ENCODE results near the gene PLEKHA7.

PLEKHA7 gene

DNA sequence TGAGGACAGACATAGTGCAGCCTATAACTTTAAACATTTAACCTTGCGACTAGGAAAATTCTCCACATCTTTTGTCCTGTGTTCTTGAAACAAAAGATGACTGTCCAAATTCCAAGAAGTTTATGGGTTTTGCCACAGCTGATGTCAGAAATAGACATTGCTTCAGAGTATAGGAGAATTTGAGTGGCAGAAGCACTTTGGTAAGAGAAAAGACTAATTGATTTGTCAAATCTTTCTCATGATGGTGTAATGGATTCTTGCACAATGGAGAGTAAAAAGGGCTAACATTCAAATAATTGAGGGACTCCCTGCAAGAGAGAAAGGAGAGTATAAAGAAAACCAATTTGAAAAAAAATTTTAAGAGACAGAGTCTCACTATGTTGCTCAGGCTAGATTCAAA, 250.5 kb downstream of the PLEKHA7 start:
- DNase-seq (ENCODE audit: low read depth, low spot score): no peak
- no peak overlapping the region for H3K4me3 ChIP-seq (ENCODE audit: low read depth, low read length)
- ChIA-PET CTCF (interaction anchor here (3.0 kb wide), 1 partner anchor 23 kb away, joined by 25 read pairs; no protein-coding TSS in a partner anchor), POLR2A (no interaction called here)
- TF ChIP-seq CTCF (IDR thresholded peaks at IDR 0.05; ENCODE audit: insufficient read depth, low read length, missing control alignments): no peak

DNA sequence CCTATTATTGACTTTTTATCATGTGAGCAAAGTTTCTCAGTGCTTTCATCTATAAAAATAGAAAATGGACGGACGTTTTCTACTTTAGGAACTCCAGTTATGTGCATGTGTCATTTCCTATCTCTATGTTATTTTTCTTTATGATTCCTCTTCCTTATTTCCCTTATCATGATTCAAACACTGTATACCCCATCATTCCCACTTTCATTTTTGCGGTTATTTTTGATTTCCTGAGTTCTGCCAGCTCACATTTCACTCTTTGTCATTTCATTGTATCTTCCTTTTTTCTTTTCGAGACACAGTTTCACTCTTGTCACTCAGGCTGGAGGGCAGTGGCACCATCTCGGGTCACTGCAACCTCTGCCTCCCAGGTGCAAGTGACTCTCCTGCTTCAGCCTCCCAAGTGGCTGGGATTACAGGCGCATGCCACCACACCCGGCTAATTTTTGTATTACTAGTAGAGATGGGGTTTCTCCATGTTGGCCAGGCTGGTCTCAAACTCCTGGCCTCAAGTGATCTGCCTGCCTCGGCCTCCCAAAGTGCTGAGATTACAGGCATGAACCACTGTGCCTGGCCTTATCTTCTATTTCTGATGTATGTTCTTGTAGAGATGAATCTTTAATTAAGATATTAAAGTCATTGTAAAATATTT, 254.2 kb downstream of the PLEKHA7 start:
- ChIA-PET CTCF (interaction anchor here (2.3 kb wide), 1 partner anchor 25 kb away, joined by 12 read pairs; no protein-coding TSS in a partner anchor), POLR2A (no interaction called here)
- no peak for DNase-seq (ENCODE audit: low read depth, low spot score)
- no peak for TF ChIP-seq CTCF (IDR thresholded peaks at IDR 0.05; ENCODE audit: insufficient read depth, low read length, missing control alignments)
- H3K4me3 ChIP-seq (ENCODE audit: low read depth, low read length): no peak overlapping the region

- no peak overlapping the region for H3K4me3 ChIP-seq (ENCODE audit: low read depth, low read length)
- POLR2A ChIA-PET: no interaction called here
- no peak for TF ChIP-seq CTCF (IDR thresholded peaks at IDR 0.05; ENCODE audit: insufficient read depth, low read length, missing control alignments)
- CTCF ChIA-PET: no interaction called here
- no peak for DNase-seq (ENCODE audit: low read depth, low spot score)
Observed at GRCh38 chr11:16758382-16759024, 255.7 kb downstream of the PLEKHA7 start.

- DNase-seq (ENCODE audit: low read depth, low spot score): no peak
- POLR2A ChIA-PET: interaction anchor here (1.3 kb wide), 1 partner anchor 12 kb away, joined by 3 read pairs; no protein-coding TSS in a partner anchor
- no peak overlapping the region for H3K4me3 ChIP-seq (ENCODE audit: low read depth, low read length)
- CTCF ChIA-PET: interaction anchor here (1.4 to 2.3 kb wide), 2 partner anchors 10 to 35 kb away, joined by 6 to 8 read pairs; no protein-coding TSS in a partner anchor
- no peak for TF ChIP-seq CTCF (IDR thresholded peaks at IDR 0.05; ENCODE audit: insufficient read depth, low read length, missing control alignments)
Observed at GRCh38 chr11:16750417-16750816, 263.8 kb downstream of the PLEKHA7 start.

GRCh38 chr11:16749666-16750065, 264.5 kb downstream of the PLEKHA7 start:
- CTCF ChIA-PET: interaction anchor here (1.4 to 2.3 kb wide), 2 partner anchors 10 to 36 kb away, joined by 6 to 8 read pairs; no protein-coding TSS in a partner anchor
- no peak for DNase-seq (ENCODE audit: low read depth, low spot score)
- POLR2A ChIA-PET: interaction anchor here (0.9 to 1.3 kb wide), 2 partner anchors 12 kb away, joined by 3 read pairs; no protein-coding TSS in a partner anchor
- H3K4me3 ChIP-seq (ENCODE audit: low read depth, low read length): no peak overlapping the region
- no peak for TF ChIP-seq CTCF (IDR thresholded peaks at IDR 0.05; ENCODE audit: insufficient read depth, low read length, missing control alignments)

DNA sequence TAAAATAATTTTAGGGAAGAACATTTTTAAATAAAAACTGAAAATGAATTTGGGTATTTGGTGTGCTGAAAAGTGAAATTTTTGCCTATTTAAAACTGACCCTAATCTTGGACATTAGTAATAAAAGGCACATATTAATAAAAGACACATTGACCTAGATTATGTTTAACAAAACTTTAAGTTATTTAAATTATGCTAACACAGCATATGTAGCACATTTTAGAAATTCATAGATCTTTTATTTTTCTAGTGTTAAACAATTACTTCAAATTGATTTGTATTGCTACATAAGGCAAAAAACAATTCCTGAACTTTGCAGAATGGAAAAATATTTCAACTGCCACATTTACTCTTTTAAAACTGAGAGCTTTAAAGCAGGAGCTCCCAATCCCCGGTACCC, 265.1 kb downstream of the PLEKHA7 start:
- no peak for DNase-seq (ENCODE audit: low read depth, low spot score)
- no peak for TF ChIP-seq CTCF (IDR thresholded peaks at IDR 0.05; ENCODE audit: insufficient read depth, low read length, missing control alignments)
- ChIA-PET POLR2A (interaction anchor here (0.9 to 1.3 kb wide), 2 partner anchors 11 to 13 kb away, joined by 3 read pairs; no protein-coding TSS in a partner anchor), CTCF (interaction anchor here (1.1 to 2.3 kb wide), 4 partner anchors 9 to 39 kb away, joined by 3 to 8 read pairs (median 4); no protein-coding TSS in a partner anchor)
- no peak overlapping the region for H3K4me3 ChIP-seq (ENCODE audit: low read depth, low read length)
